Smooth muscle cell (in vitro differentiated cells): ENCODE results near the gene TSHZ2. TPM values are rescaled to one million over a fixed set of nuclear protein-coding genes. Genes with fewer than 3 reads are reported as not detected.

ENCODE experiments used
- DNase-seq: peaks from one replicate; lab custom pipeline; 2025; ENCODE audit not compliant: unreplicated experiment; lab: John Stamatoyannopoulos, UW
- H2AFZ ChIP-seq: fragments of 200-600 bp; sonication (generic); 2 replicates; pipeline ENCODE4 v1.6.0; 2016; ENCODE audit warnings: antibody characterized with exemption, low read depth, mild to moderate bottlenecking
- H3F3A ChIP-seq: fragments of 200-600 bp; sonication (generic); 2 replicates; pipeline ENCODE4 v1.6.0; 2017; ENCODE audit warnings: antibody characterized with exemption, low read depth
- H3K27ac ChIP-seq: fragments of 200-600 bp; sonication (generic); 2 replicates; pipeline ENCODE4 v1.5.1; 2016; ENCODE audit warnings: low read depth, mild to moderate bottlenecking
- H3K27me3 ChIP-seq: fragments of 200-600 bp; sonication (generic); 2 replicates; pipeline ENCODE4 v1.6.1; 2016; ENCODE audit warnings: low read depth, mild to moderate bottlenecking
- H3K36me3 ChIP-seq: fragments of 200-600 bp; sonication (generic); 2 replicates; pipeline ENCODE4 v1.5.1; 2016; ENCODE audit warnings: low read depth
- H3K4me1 ChIP-seq: fragments of 200-600 bp; sonication (generic); 2 replicates; pipeline ENCODE4 v1.5.1; 2016; ENCODE audit warnings: low read depth
- H3K4me2 ChIP-seq: fragments of 200-600 bp; sonication (generic); 2 replicates; pipeline ENCODE4 v1.6.0; 2016; ENCODE audit warnings: mild to moderate bottlenecking
- H3K4me3 ChIP-seq: fragments of 200-600 bp; sonication (generic); 2 replicates; pipeline ENCODE4 v1.5.1; 2016; ENCODE audit warnings: mild to moderate bottlenecking
- H3K79me2 ChIP-seq: fragments of 200-600 bp; sonication (generic); 2 replicates; pipeline ENCODE4 v1.6.0; 2016; ENCODE audit warnings: low read depth, mild to moderate bottlenecking
- H3K9ac ChIP-seq: fragments of 200-600 bp; sonication (generic); 2 replicates; pipeline ENCODE4 v1.6.0; 2016; ENCODE audit warnings: low read depth
- H3K9me3 ChIP-seq: fragments of 200-600 bp; sonication (generic); replicated peaks from 2 replicates; pipeline ENCODE4 v1.5.1; 2016; ENCODE audit warnings: low read depth
- H4K20me1 ChIP-seq: fragments of 200-600 bp; sonication (generic); 2 replicates; pipeline ENCODE4 v1.6.0; 2016; ENCODE audit warnings: low read depth
- WGBS: methylation state at CpG from one replicate; pipeline ENCODE4 v1.1.7; 2016; ENCODE audit warnings: low lambda C conversion rate; 5-methylcytosine and 5-hydroxymethylcytosine counted together
- polyA plus RNA-seq: library from polyadenylated mRNA; unstranded; fragments of >200 nt; fragmentation: Nextera tagmentation; extraction: Ambion mirVana; gene quantifications from 2 replicates; pipeline ENCODE4 v1.2.1, GENCODE V29; 2016
- total RNA-seq: library from RNA; depleted of rRNA; stranded (reverse); fragments of >200 nt; gene quantifications from 2 replicates; pipeline ENCODE4 v1.2.3, GENCODE V29; 2014
- TF ChIP-seq, protein P1 (sequence below): fragments of 200-600 bp; sonication (generic); IDR thresholded peaks from 2 replicates; pipeline ENCODE4 v1.5.1; 2017; ENCODE audit warnings: borderline replicate concordance, mild to moderate bottlenecking, antibody characterized with exemption; ENCODE audit not compliant: insufficient read depth, poor library complexity, severe bottlenecking

The TSHZ2 gene
- total and polyA plus RNA-seq, 2 experiments from 2014 or later, result 4.8 to 6.6 TPM

DNA sequence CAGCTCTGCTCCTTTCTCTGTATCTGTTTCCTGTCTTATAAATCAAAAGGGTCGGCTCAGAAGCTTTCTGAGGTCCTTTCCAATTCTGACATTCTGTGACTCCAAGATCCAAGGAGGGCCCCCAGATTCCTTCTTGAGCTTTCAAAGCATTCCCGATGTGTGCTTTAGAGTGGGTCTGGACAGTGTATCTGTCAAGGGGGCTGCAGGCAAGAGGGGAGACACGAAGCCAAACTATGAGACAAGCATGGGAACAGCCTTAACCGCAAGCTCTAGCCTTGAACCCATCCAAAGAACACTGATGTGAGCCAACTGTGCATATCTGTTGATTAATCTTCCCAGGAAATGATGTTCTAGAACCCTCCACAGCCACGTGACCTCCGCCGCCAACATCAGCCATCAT is 73.8 kb downstream of the TSHZ2 start:
- Histone ChIP-seq H3K9me3 (no peaks in the 10 kb centered on the region), H3K4me2 (peak overlapping the region; percentile 20), H3K4me3 (no peak overlapping the region), H3F3A (no peaks in the 10 kb centered on the region), H3K27me3 (no peaks in the 10 kb centered on the region), H2AFZ (no peak overlapping the region), H4K20me1 (no peaks in the 10 kb centered on the region), H3K4me1 (peaks cover 10% of the 10 kb centered on the region), H3K27ac (no peak overlapping the region), H3K36me3 (no peaks in the 10 kb centered on the region), H3K9ac (no peak overlapping the region), H3K79me2 (no peaks in the 10 kb centered on the region)
- TF ChIP-seq, protein P1, sequence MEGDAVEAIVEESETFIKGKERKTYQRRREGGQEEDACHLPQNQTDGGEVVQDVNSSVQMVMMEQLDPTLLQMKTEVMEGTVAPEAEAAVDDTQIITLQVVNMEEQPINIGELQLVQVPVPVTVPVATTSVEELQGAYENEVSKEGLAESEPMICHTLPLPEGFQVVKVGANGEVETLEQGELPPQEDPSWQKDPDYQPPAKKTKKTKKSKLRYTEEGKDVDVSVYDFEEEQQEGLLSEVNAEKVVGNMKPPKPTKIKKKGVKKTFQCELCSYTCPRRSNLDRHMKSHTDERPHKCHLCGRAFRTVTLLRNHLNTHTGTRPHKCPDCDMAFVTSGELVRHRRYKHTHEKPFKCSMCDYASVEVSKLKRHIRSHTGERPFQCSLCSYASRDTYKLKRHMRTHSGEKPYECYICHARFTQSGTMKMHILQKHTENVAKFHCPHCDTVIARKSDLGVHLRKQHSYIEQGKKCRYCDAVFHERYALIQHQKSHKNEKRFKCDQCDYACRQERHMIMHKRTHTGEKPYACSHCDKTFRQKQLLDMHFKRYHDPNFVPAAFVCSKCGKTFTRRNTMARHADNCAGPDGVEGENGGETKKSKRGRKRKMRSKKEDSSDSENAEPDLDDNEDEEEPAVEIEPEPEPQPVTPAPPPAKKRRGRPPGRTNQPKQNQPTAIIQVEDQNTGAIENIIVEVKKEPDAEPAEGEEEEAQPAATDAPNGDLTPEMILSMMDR, result no peak
- no peak for DNase-seq
- WGBS, result 41% methylated on average over 7 of the region's 7 CpGs

DNA sequence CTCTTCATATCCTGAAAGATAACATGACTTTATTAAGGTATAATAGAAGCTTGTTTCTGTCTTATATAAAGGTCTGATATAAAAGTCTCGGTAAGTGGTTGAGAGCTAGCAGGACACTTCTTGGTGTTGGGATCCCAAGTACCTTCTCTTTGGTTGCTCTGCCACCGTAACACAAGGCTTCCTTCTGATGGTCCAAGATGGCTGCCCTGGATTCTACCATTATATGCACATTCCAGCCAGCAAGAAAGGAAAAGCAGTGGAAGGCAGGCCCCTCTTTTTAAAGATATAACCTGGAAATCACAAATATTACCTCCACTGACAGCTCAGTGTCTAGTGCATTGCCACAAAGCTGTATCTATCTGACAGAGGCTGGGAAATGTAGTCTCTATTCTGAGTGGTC is 75.0 kb downstream of the TSHZ2 start:
- no peaks in the 10 kb centered on the region for H3K79me2 ChIP-seq
- H2AFZ ChIP-seq, result no peak overlapping the region
- peaks cover 10% of the 10 kb centered on the region for H3K4me1 ChIP-seq
- no peak overlapping the region for H3K4me2 ChIP-seq
- no peaks in the 10 kb centered on the region for H4K20me1 ChIP-seq
- no peak overlapping the region for H3K9ac ChIP-seq
- no peaks in the 10 kb centered on the region for H3K36me3 ChIP-seq
- 92% methylated on average over 2 of the region's 2 CpGs for WGBS
- H3K27ac ChIP-seq, result no peak overlapping the region
- TF ChIP-seq, protein P1, result no peak
- H3F3A ChIP-seq, result no peaks in the 10 kb centered on the region
- H3K9me3 ChIP-seq, result no peaks in the 10 kb centered on the region
- no peak overlapping the region for H3K4me3 ChIP-seq
- no peaks in the 10 kb centered on the region for H3K27me3 ChIP-seq
- no peak for DNase-seq

GRCh38 chr20:53048387-53048786 is 76.2 kb downstream of the TSHZ2 start:
- WGBS, result 33% methylated on average over 7 of the region's 7 CpGs
- no peaks in the 10 kb centered on the region for H3K79me2 ChIP-seq
- no peaks in the 10 kb centered on the region for H3K27me3 ChIP-seq

DNA sequence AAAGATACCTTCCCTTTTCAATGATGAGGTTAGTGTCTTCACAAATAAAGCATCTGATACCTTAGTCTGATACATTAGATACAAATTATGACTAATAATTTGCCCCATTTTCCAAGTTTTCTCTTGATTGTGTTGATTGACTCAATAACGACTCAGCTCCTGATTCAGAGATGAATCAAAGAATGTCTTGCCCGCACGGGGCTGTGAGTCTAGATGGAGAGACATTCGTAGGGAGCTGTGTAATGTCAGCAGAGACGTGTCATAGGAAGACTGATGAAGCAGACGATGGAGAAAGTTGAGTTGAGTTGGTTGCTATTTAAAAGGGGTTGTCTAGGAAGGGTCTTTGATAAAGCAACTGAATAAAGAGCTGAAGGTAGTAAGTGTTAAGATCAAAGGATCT is 78.2 kb downstream of the TSHZ2 start:
- no peak overlapping the region for H3K4me2 ChIP-seq
- no peaks in the 10 kb centered on the region for H3K36me3 ChIP-seq
- DNase-seq, result no peak
- no peak overlapping the region for H3K27ac ChIP-seq
- no peak overlapping the region for H3K4me3 ChIP-seq
- no peaks in the 10 kb centered on the region for H3F3A ChIP-seq
- H3K9me3 ChIP-seq, result no peaks in the 10 kb centered on the region
- H3K79me2 ChIP-seq, result no peaks in the 10 kb centered on the region
- H3K27me3 ChIP-seq, result no peaks in the 10 kb centered on the region
- H4K20me1 ChIP-seq, result no peaks in the 10 kb centered on the region
- TF ChIP-seq, protein P1, result no peak
- peaks cover 10% of the 10 kb centered on the region for H3K4me1 ChIP-seq
- H3K9ac ChIP-seq, result no peak overlapping the region
- no peak overlapping the region for H2AFZ ChIP-seq
- 75% methylated on average over 6 of the region's 6 CpGs for WGBS

More at GRCh38 chr20:53048387-53048786, 76.2 kb downstream of the TSHZ2 start:
- Histone ChIP-seq H3K4me3 (no peak overlapping the region), H3K4me2 (peak overlapping the region; percentile 41), H3K9ac (no peak overlapping the region), H3K36me3 (no peaks in the 10 kb centered on the region), H4K20me1 (no peaks in the 10 kb centered on the region), H3K27ac (peak overlapping the region; percentile 39), H2AFZ (peak overlapping the region; percentile 46), H3K9me3 (no peaks in the 10 kb centered on the region), H3K4me1 (peaks cover 10% of the 10 kb centered on the region), H3F3A (no peaks in the 10 kb centered on the region)
- DNase-seq, result no peak
- TF ChIP-seq, protein P1, result no peak
